Measurements from ENCODE around the gene PAM.
A peak's percentile ranks its signal among the peaks of the same experiment; 100 is the strongest.

Gene PAM

GRCh38 chr5:103014983-103015382, 259.9 kb downstream of the PAM start:
- H3K27ac ChIP-seq = no peak overlapping the region
- TF ChIP-seq, protein P1, sequence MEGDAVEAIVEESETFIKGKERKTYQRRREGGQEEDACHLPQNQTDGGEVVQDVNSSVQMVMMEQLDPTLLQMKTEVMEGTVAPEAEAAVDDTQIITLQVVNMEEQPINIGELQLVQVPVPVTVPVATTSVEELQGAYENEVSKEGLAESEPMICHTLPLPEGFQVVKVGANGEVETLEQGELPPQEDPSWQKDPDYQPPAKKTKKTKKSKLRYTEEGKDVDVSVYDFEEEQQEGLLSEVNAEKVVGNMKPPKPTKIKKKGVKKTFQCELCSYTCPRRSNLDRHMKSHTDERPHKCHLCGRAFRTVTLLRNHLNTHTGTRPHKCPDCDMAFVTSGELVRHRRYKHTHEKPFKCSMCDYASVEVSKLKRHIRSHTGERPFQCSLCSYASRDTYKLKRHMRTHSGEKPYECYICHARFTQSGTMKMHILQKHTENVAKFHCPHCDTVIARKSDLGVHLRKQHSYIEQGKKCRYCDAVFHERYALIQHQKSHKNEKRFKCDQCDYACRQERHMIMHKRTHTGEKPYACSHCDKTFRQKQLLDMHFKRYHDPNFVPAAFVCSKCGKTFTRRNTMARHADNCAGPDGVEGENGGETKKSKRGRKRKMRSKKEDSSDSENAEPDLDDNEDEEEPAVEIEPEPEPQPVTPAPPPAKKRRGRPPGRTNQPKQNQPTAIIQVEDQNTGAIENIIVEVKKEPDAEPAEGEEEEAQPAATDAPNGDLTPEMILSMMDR (IDR thresholded peaks at IDR 0.05) = no peak
- no peak for TF ChIP-seq ZFX (IDR thresholded peaks at IDR 0.05; ENCODE audit: borderline replicate concordance)

DNA sequence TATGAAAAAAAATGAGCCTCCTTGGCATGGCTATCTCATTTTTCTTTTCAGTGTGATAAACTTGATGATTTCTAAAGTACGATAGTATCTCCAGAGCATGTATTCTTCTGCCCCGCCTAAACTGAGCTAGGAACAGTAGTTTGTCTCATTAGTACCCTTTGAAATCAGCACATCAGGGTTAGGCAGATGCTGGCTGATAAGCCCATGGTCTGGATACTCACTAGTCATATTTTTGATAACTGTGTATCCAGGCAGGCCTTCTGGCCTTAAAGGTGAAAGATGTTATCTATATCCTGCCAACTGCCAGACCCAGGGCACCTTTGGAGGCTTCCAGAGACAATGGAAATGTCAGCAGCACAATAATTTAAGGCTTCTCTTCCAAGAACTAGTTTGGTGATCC, 261.1 kb downstream of the PAM start:
- no peak for TF ChIP-seq ZFX (IDR thresholded peaks at IDR 0.05; ENCODE audit: borderline replicate concordance)
- TF ChIP-seq, protein P1 (IDR thresholded peaks at IDR 0.05) = no peak
- no peak overlapping the region for H3K27ac ChIP-seq

- no peak overlapping the region for H3K27ac ChIP-seq
- TF ChIP-seq, protein P1 (IDR thresholded peaks at IDR 0.05) = no peak
- no peak for TF ChIP-seq ZFX (IDR thresholded peaks at IDR 0.05; ENCODE audit: borderline replicate concordance)
Observed at GRCh38 chr5:103019804-103020203, 264.7 kb downstream of the PAM start.

DNA sequence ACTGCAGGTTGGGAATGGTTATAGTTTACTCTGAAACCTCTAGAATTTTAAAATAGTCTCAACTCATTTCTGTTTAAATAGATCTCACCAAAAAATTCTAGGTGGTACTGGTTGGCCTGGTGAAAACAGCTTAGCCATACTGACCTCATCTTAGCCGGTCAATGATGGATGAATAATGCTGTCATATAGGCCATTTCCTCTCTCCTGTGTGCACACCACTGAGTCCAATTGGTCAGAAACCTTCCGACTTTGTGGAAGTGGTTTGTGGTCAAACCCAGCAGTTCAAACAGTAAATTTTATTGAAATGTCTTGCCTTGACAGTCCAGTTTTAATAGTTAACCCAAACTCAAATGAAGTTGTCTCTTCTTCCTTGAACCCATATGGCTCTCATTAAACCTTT, 266.2 kb downstream of the PAM start:
- TF ChIP-seq, protein P1 (IDR thresholded peaks at IDR 0.05) = no peak
- no peak for TF ChIP-seq ZFX (IDR thresholded peaks at IDR 0.05; ENCODE audit: borderline replicate concordance)
- H3K27ac ChIP-seq = no peak overlapping the region

GRCh38 chr5:103027267-103027666, 272.2 kb downstream of the PAM start:
- no peak overlapping the region for H3K27ac ChIP-seq
- TF ChIP-seq, protein P1 (IDR thresholded peaks at IDR 0.05) = no peak
- no peak for TF ChIP-seq ZFX (IDR thresholded peaks at IDR 0.05; ENCODE audit: borderline replicate concordance)

GRCh38 chr5:103031607-103032006, 276.5 kb downstream of the PAM start:
- no peak overlapping the region for H3K27ac ChIP-seq
- TF ChIP-seq, protein P1 (IDR thresholded peaks at IDR 0.05) = peak; percentile 50
- no peak for TF ChIP-seq ZFX (IDR thresholded peaks at IDR 0.05; ENCODE audit: borderline replicate concordance)

GRCh38 chr5:103033696-103034095, 278.6 kb downstream of the PAM start:
- no peak overlapping the region for H3K27ac ChIP-seq
- TF ChIP-seq, protein P1 (IDR thresholded peaks at IDR 0.05) = no peak
- TF ChIP-seq ZFX (IDR thresholded peaks at IDR 0.05; ENCODE audit: borderline replicate concordance) = no peak

Measured in 22Rv1 (cell line).